ENCODE measurements around the gene NGRN.

Gene NGRN

GRCh38 chr15:90265271-90266060, at the start of gene NGRN:
Gene NGRN (plus strand): TSS chr15:90265672. CDS start chr15:90265713, 41 bp downstream.
- peak; percentile 91 to 93 (median 91) for DNase-seq

- DNase-seq, result no peak
These were observed 47.6 kb upstream of the NGRN start for GRCh38 chr15:90217671-90218394.

GRCh38 chr15:90219421-90220141, 45.9 kb upstream of the NGRN start:
- peak; percentile 47 to 81 (median 60) for DNase-seq

GRCh38 chr15:90221246-90221900, 44.1 kb upstream of the NGRN start:
- peak; percentile 72 to 86 (median 82) for DNase-seq

- peak in 2 of 3 donors; percentile 22 to 32 for DNase-seq
These were observed 42.9 kb upstream of the NGRN start for GRCh38 chr15:90222547-90222946.

GRCh38 chr15:90223441-90224165, 41.9 kb upstream of the NGRN start:
- DNase-seq, result no peak

- DNase-seq, result no peak
These were observed 40.4 kb upstream of the NGRN start for GRCh38 chr15:90225047-90225446.

- DNase-seq, result no peak
These were observed 39.8 kb upstream of the NGRN start for GRCh38 chr15:90225504-90226234.

- DNase-seq, result no peak
These were observed 38.1 kb upstream of the NGRN start for GRCh38 chr15:90227336-90227735.

- DNase-seq, result no peak
These were observed 37.4 kb upstream of the NGRN start for GRCh38 chr15:90227816-90228772.

- no peak for DNase-seq
These were observed 36.5 kb upstream of the NGRN start for GRCh38 chr15:90228960-90229359.

- no peak for DNase-seq
These were observed 35.4 kb upstream of the NGRN start for GRCh38 chr15:90230071-90230494.

GRCh38 chr15:90230610-90231009, 34.9 kb upstream of the NGRN start:
- DNase-seq, result no peak

- DNase-seq, result peak; percentile 78 to 84 (median 80)
These were observed 34.1 kb upstream of the NGRN start for GRCh38 chr15:90231028-90232017.

GRCh38 chr15:90232196-90232595, 33.3 kb upstream of the NGRN start:
- no peak for DNase-seq

- no peak for DNase-seq
These were observed 32.5 kb upstream of the NGRN start for GRCh38 chr15:90232941-90233386.

- peak; percentile 64 to 100 (median 99) for DNase-seq
These were observed 31.9 kb upstream of the NGRN start, which contains the start of gene CIB1 for GRCh38 chr15:90233387-90234095. Gene CIB1 (minus strand): TSS chr15:90233941. CDS start chr15:90233885, 56 bp downstream.

All from suppressor macrophage treated with lipopolysaccharide for 1 hour (primary cell).